Loucy (cell line): ENCODE data around the gene DLD.

Source experiments
- H2AFZ ChIP-seq: fragments of 200-600 bp; sonication (generic); 2 replicates; pipeline ENCODE4 v1.6.0; 2016; ENCODE audit warnings: antibody characterized with exemption, mild to moderate bottlenecking, low read length, moderate library complexity
- H3F3A ChIP-seq: fragments of 200-600 bp; 2 replicates; pipeline ENCODE4 v1.6.0; 2016; ENCODE audit warnings: antibody characterized with exemption, low read depth, mild to moderate bottlenecking
- H3K27me3 ChIP-seq: fragments of 200-600 bp; sonication (generic); 2 replicates; pipeline ENCODE4 v1.6.1; 2014; ENCODE audit warnings: low read length, mild to moderate bottlenecking; ENCODE audit not compliant: insufficient read depth, poor library complexity, severe bottlenecking
- H3K36me3 ChIP-seq: fragments of 200-600 bp; sonication (generic); 2 replicates; pipeline ENCODE4 v1.6.1; 2016; ENCODE audit warnings: low read length; ENCODE audit not compliant: insufficient read depth
- H3K4me1 ChIP-seq: fragments of 200-600 bp; sonication (generic); 2 replicates; pipeline ENCODE4 v1.5.1; 2014; ENCODE audit warnings: low read length, mild to moderate bottlenecking; ENCODE audit not compliant: insufficient read depth, poor library complexity, severe bottlenecking
- H3K4me2 ChIP-seq: fragments of 200-600 bp; sonication (generic); 2 replicates; pipeline ENCODE4 v1.6.0; 2014; ENCODE audit warnings: antibody characterized with exemption, low read length, low read depth, mild to moderate bottlenecking; ENCODE audit not compliant: poor library complexity, severe bottlenecking
- H3K4me3 ChIP-seq: fragments of 200-600 bp; sonication (generic); 2 replicates; pipeline ENCODE4 v1.5.1; 2014; ENCODE audit warnings: low read length, mild to moderate bottlenecking, mixed read lengths; ENCODE audit not compliant: poor library complexity, severe bottlenecking
- H3K79me2 ChIP-seq: fragments of 200-600 bp; sonication (generic); 2 replicates; pipeline ENCODE4 v1.6.1; 2014; ENCODE audit warnings: low read length; ENCODE audit not compliant: insufficient read depth
- H3K9ac ChIP-seq: fragments of 200-600 bp; sonication (generic); 2 replicates; pipeline ENCODE4 v1.6.0; 2014; ENCODE audit warnings: mild to moderate bottlenecking, low read depth, low read length, moderate library complexity; ENCODE audit not compliant: poor library complexity, severe bottlenecking
- H3K9me2 ChIP-seq: fragments of 200-600 bp; sonication (generic); replicated peaks from 2 replicates; pipeline ENCODE4 v1.6.1; 2016; ENCODE audit warnings: low read depth, low read length, mixed read lengths
- H3K9me3 ChIP-seq: fragments of 200-600 bp; sonication (generic); 2 replicates; pipeline ENCODE4 v1.6.1; 2014; ENCODE audit warnings: mild to moderate bottlenecking, antibody characterized with exemption, low read length, low read depth; ENCODE audit not compliant: insufficient read depth
- H4K20me1 ChIP-seq: fragments of 200-600 bp; sonication (generic); 2 replicates; pipeline ENCODE4 v1.6.0; 2014; ENCODE audit warnings: antibody characterized with exemption, low read length, mild to moderate bottlenecking; ENCODE audit not compliant: insufficient read depth, poor library complexity, severe bottlenecking
- EZH2phosphoT487 ChIP-seq: fragments of 200-600 bp; IDR thresholded peaks from 2 replicates; pipeline ENCODE4 v1.6.1; 2018; ENCODE audit warnings: antibody characterized with exemption, mild to moderate bottlenecking, moderate library complexity, borderline replicate concordance
- TF ChIP-seq, protein P1 (sequence below): fragments of 200-600 bp; sonication (generic); conservative IDR thresholded peaks from 2 replicates; pipeline ENCODE4 v1.5.1; 2014; ENCODE audit warnings: mild to moderate bottlenecking, antibody characterized with exemption, low read length

The DLD gene

GRCh38 chr7:107964510-107964909 lies 73.5 kb downstream of the DLD start:
- no peaks in the 10 kb centered on the region for H3K9me2 ChIP-seq
- H3F3A ChIP-seq: no peaks in the 10 kb centered on the region
- H3K9ac ChIP-seq: no peak overlapping the region
- H3K9me3 ChIP-seq: no peaks in the 10 kb centered on the region
- H2AFZ ChIP-seq: no peak overlapping the region
- no peaks in the 10 kb centered on the region for H3K27me3 ChIP-seq
- H3K4me2 ChIP-seq: no peak overlapping the region
- no peaks in the 10 kb centered on the region for H3K79me2 ChIP-seq
- no peak overlapping the region for H3K4me3 ChIP-seq
- TF ChIP-seq, protein P1, sequence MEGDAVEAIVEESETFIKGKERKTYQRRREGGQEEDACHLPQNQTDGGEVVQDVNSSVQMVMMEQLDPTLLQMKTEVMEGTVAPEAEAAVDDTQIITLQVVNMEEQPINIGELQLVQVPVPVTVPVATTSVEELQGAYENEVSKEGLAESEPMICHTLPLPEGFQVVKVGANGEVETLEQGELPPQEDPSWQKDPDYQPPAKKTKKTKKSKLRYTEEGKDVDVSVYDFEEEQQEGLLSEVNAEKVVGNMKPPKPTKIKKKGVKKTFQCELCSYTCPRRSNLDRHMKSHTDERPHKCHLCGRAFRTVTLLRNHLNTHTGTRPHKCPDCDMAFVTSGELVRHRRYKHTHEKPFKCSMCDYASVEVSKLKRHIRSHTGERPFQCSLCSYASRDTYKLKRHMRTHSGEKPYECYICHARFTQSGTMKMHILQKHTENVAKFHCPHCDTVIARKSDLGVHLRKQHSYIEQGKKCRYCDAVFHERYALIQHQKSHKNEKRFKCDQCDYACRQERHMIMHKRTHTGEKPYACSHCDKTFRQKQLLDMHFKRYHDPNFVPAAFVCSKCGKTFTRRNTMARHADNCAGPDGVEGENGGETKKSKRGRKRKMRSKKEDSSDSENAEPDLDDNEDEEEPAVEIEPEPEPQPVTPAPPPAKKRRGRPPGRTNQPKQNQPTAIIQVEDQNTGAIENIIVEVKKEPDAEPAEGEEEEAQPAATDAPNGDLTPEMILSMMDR: no peak
- TF ChIP-seq EZH2phosphoT487: no peak
- H4K20me1 ChIP-seq: no peaks in the 10 kb centered on the region
- H3K4me1 ChIP-seq: no peaks in the 10 kb centered on the region
- no peaks in the 10 kb centered on the region for H3K36me3 ChIP-seq

DNA sequence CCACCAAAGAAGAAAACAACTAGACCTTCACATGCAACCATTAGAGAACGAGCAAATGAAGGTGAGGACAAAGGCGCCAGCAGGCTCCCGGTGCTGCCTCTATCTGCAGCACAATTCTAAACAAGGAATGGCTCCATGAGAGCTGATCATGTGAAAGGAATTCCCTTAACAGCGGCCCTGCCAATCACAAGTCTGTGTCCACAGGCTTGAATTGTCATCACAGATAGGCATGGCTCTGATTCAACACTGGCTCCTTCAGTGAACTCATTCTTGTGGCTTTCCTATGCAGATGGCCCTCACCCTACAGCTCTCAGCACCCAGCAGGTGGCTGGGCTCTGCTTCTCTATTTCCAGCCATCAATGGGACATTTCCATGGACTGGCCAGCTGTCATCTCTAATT lies 75.7 kb downstream of the DLD start:
- Histone ChIP-seq H3K4me2 (no peak overlapping the region), H4K20me1 (no peaks in the 10 kb centered on the region), H3K9me3 (no peaks in the 10 kb centered on the region), H2AFZ (no peak overlapping the region), H3K79me2 (no peaks in the 10 kb centered on the region), H3K9me2 (no peaks in the 10 kb centered on the region), H3K36me3 (no peaks in the 10 kb centered on the region), H3F3A (no peaks in the 10 kb centered on the region), H3K4me3 (no peak overlapping the region), H3K4me1 (no peaks in the 10 kb centered on the region), H3K9ac (no peak overlapping the region), H3K27me3 (no peaks in the 10 kb centered on the region)
- TF ChIP-seq, protein P1: no peak
- no peak for TF ChIP-seq EZH2phosphoT487

- H3F3A ChIP-seq: no peaks in the 10 kb centered on the region
- no peaks in the 10 kb centered on the region for H3K27me3 ChIP-seq
- H3K4me3 ChIP-seq: no peak overlapping the region
- no peaks in the 10 kb centered on the region for H3K9me3 ChIP-seq
- no peak overlapping the region for H2AFZ ChIP-seq
- H3K9me2 ChIP-seq: no peaks in the 10 kb centered on the region
- H3K79me2 ChIP-seq: no peaks in the 10 kb centered on the region
- no peaks in the 10 kb centered on the region for H3K36me3 ChIP-seq
- H3K9ac ChIP-seq: no peak overlapping the region
- H4K20me1 ChIP-seq: no peaks in the 10 kb centered on the region
- H3K4me2 ChIP-seq: no peak overlapping the region
- no peak for TF ChIP-seq EZH2phosphoT487
- TF ChIP-seq, protein P1: no peak
- H3K4me1 ChIP-seq: no peaks in the 10 kb centered on the region
Observed at GRCh38 chr7:107967420-107967819, 76.4 kb downstream of the DLD start.
